Naive thymus-derived CD4-positive, alpha-beta T cell (primary cell): ENCODE results near the gene AP2B1. TPM values are rescaled to one million over a fixed set of nuclear protein-coding genes. Genes with fewer than 3 reads are reported as not detected.

Experiments
- ATAC-seq: fragments of 150-1000 bp; cut with Tn5 transposase; 2 replicates; pipeline ENCODE4 v1.10.0; 2021; ENCODE audit warnings: mild to moderate bottlenecking, moderate library complexity
- CTCF ChIA-PET: fragments of 350-600 bp; sonication (Branson Sonifier 250); formaldehyde crosslinking; loops from one replicate; lab custom pipeline; 2021; ENCODE audit warnings: antibody characterized with exemption; lab: Charles Lee
- POLR2A ChIA-PET: fragments of 350-600 bp; sonication (Branson Sonifier 250); formaldehyde crosslinking; loops from one replicate; lab custom pipeline; 2021; ENCODE audit warnings: antibody characterized with exemption, inconsistent platforms; lab: Charles Lee
- DNase-seq, 9 donors: peaks; one replicate each; pipeline versions ENCODE4 v3.0.0 to v3.0.0-alpha.2; 2020 to 2022; ENCODE audit warnings: mixed read lengths in 1 of 9
- H3K27ac ChIP-seq: one replicate; pipeline ENCODE4 v1.7.0; 2013; ENCODE audit warnings: mild to moderate bottlenecking, low read depth, low read length, moderate library complexity
- H3K27me3 ChIP-seq, 2 donors: one replicate each; pipeline ENCODE4 v1.7.0; 2013; ENCODE audit warnings: low read length in 2 of 2, mild to moderate bottlenecking in 2 of 2, moderate library complexity in 2 of 2; ENCODE audit not compliant: control insufficient read depth in 2 of 2, insufficient read depth in 2 of 2
- H3K36me3 ChIP-seq, 3 experiments: 1 replicate in 2 of 3; 2 replicates in 1 of 3; pipeline ENCODE4 v1.7.0; 2013; ENCODE audit warnings: low read length in 3 of 3, mild to moderate bottlenecking in 3 of 3, moderate library complexity in 1 of 3; ENCODE audit not compliant: insufficient read depth in 3 of 3, control insufficient read depth in 2 of 3
- H3K4me1 ChIP-seq, 2 donors: one replicate each; pipeline ENCODE4 v1.7.0; 2013; ENCODE audit warnings: low read length in 2 of 2, mild to moderate bottlenecking in 2 of 2, moderate library complexity in 1 of 2; ENCODE audit not compliant: control insufficient read depth in 2 of 2, insufficient read depth in 2 of 2
- H3K4me3 ChIP-seq: 2 replicates; pipeline ENCODE4 v1.7.0; 2013; ENCODE audit warnings: mild to moderate bottlenecking, low read length
- H3K9me3 ChIP-seq, 3 experiments: 1 replicate in 2 of 3; 2 replicates in 1 of 3; pipeline ENCODE4 v1.7.0; 2013; ENCODE audit warnings: low read length in 3 of 3; ENCODE audit not compliant: control insufficient read depth in 2 of 3
- H3K27ac Mint-ChIP-seq, 9 donors: one replicate each; pipeline ENCODE4 v1.8.0; 2020 to 2022; ENCODE audit warnings: mixed read lengths in 9 of 9, mild to moderate bottlenecking in 8 of 9, moderate library complexity in 5 of 9, inconsistent platforms in 2 of 9
- H3K27me3 Mint-ChIP-seq, 5 donors: one replicate each; pipeline ENCODE4 v1.8.0; 2021 to 2022; ENCODE audit warnings: mixed read lengths in 5 of 5, mild to moderate bottlenecking in 1 of 5
- H3K36me3 Mint-ChIP-seq, 5 donors: one replicate each; pipeline ENCODE4 v1.8.0; 2020 to 2022; ENCODE audit warnings: mixed read lengths in 5 of 5, mild to moderate bottlenecking in 3 of 5, inconsistent platforms in 1 of 5
- H3K4me1 Mint-ChIP-seq, 7 donors: one replicate each; pipeline ENCODE4 v1.8.0; 2020 to 2022; ENCODE audit warnings: mixed read lengths in 7 of 7, mild to moderate bottlenecking in 3 of 7, inconsistent platforms in 1 of 7
- H3K4me3 Mint-ChIP-seq, 10 donors: one replicate each; pipeline ENCODE4 v1.8.0; 2020 to 2022; ENCODE audit warnings: mild to moderate bottlenecking in 10 of 10, mixed read lengths in 10 of 10, moderate library complexity in 6 of 10, inconsistent platforms in 2 of 10
- H3K9me3 Mint-ChIP-seq, 11 donors: one replicate each; pipeline ENCODE4 v1.8.0; 2020 to 2022; ENCODE audit warnings: mixed read lengths in 11 of 11, mild to moderate bottlenecking in 4 of 11, inconsistent platforms in 1 of 11, moderate library complexity in 1 of 11
- intact Hi-C, 2 donors: fragments of 100-400 bp; cut with micrococcal nuclease; formaldehyde crosslinking; loops; one replicate each; pipeline ENCODE4 v1.15.1; 2023
- polyA plus RNA-seq, 2 donors: library from polyadenylated mRNA; unstranded; fragments of 300-500 nt; fragmentation: Illumina TruSeq; gene quantifications; one replicate each; pipeline ENCODE4 v1.2.3, GENCODE V29; 2021
- total RNA-seq, 6 experiments: library from RNA in 5 of 6; stranded (reverse) in 5 of 6; gene quantifications; 1 replicate in 5 of 6; 2 replicates in 1 of 6; pipeline ENCODE4 v1.2.3 and lab custom pipeline; 2021 to 2026

Gene AP2B1
- total and polyA plus RNA-seq, 7 experiments from 2014 or later, result 49.0 to 197 (median 102) TPM

GRCh38 chr17:35708951-35709350 lies 121.8 kb downstream of the AP2B1 start:
- CTCF ChIA-PET, result interaction anchor here (0.9 to 1.1 kb wide), 2 partner anchors 55 to 175 kb away, joined by 3 read pairs; no protein-coding TSS in a partner anchor
- POLR2A ChIA-PET, result interaction anchor here (0.5 to 1.2 kb wide), 2 partner anchors 16 to 67 kb away, joined by 3 read pairs; no protein-coding TSS in a partner anchor
- Histone ChIP-seq H3K4me3 (no peak overlapping the region), H3K4me1 (peaks cover 0 to 36% of the 10 kb centered on the region in 2 donors), H3K27me3 (no peaks in the 10 kb centered on the region), H3K27ac (no peak overlapping the region), H3K9me3 (no peaks in the 10 kb centered on the region), H3K36me3 (peaks cover 0 to 13% (median 5%) of the 10 kb centered on the region in 3 experiments)
- Mint-ChIP-seq H3K27me3 (no peaks in the 10 kb centered on the region), H3K4me1 (peaks cover 22 to 80% (median 60%) of the 10 kb centered on the region in 7 donors), H3K36me3 (peaks cover 0 to 16% (median 14%) of the 10 kb centered on the region in 5 donors), H3K27ac (peak overlapping the region in 7 of 9 donors; percentile 17 to 86 (median 51)), H3K9me3 (no peaks in the 10 kb centered on the region), H3K4me3 (peak overlapping the region in 8 of 10 donors; percentile 16 to 61 (median 52))
- no peak for ATAC-seq
- DNase-seq, result no peak
- intact Hi-C loops, result no loop called here

DNA sequence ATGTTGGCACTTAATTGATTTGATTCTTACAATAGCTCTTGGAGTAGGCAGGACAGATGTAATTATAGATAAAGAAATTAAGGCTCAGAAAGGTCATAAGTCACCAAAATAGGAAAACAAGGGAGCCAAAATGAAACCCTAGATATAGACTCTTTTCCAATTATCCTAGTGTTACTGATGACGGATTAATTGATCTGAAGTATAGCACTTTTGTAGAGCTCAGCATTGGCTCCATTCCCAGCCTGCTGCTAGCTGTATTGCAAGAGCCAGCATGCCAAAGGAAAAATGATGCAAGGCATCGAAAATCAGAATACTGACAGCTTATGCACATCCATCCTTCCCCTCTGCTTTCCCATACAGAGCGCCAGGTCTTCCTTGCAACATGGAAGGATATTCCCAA lies 122.8 kb downstream of the AP2B1 start:
- Mint-ChIP-seq H3K27me3 (no peaks in the 10 kb centered on the region), H3K4me1 (peaks cover 17 to 71% (median 51%) of the 10 kb centered on the region in 7 donors), H3K36me3 (peaks cover 0 to 16% (median 14%) of the 10 kb centered on the region in 5 donors), H3K9me3 (no peaks in the 10 kb centered on the region), H3K4me3 (peak overlapping the region in 1 of 10 donors; percentile 61), H3K27ac (no peak overlapping the region)
- POLR2A ChIA-PET, result no interaction called here
- ATAC-seq (no peak), DNase-seq (no peak)
- Histone ChIP-seq H3K4me1 (peaks cover 0 to 36% of the 10 kb centered on the region in 2 donors), H3K36me3 (peaks cover 0 to 19% (median 12%) of the 10 kb centered on the region in 3 experiments), H3K27ac (no peak overlapping the region), H3K27me3 (no peaks in the 10 kb centered on the region), H3K4me3 (no peak overlapping the region), H3K9me3 (no peaks in the 10 kb centered on the region)
- CTCF ChIA-PET, result interaction anchor here (0.5 to 1.1 kb wide), 3 partner anchors 54 to 176 kb away, joined by 3 to 4 read pairs (median 3); no protein-coding TSS in a partner anchor
- intact Hi-C loops, result no loop called here

- ATAC-seq (no peak), DNase-seq (no peak)
- H3K9me3 ChIP-seq, result no peaks in the 10 kb centered on the region
- CTCF ChIA-PET, result interaction anchor here (1.4 kb wide), 1 partner anchor 98 kb away, joined by 4 read pairs; the partner anchor contains the start of gene TAF15
- peaks cover 0 to 22% (median 21%) of the 10 kb centered on the region in 3 experiments for H3K36me3 ChIP-seq
- Mint-ChIP-seq H3K27ac (peak overlapping the region in 3 of 9 donors; percentile 42 to 79 (median 71)), H3K9me3 (no peaks in the 10 kb centered on the region), H3K4me1 (peaks cover 13 to 60% (median 40%) of the 10 kb centered on the region in 7 donors), H3K4me3 (peak overlapping the region in 3 of 10 donors; percentile 13 to 43 (median 30)), H3K36me3 (peaks cover 0 to 16% (median 14%) of the 10 kb centered on the region in 5 donors), H3K27me3 (no peaks in the 10 kb centered on the region)
- H3K27ac ChIP-seq, result no peak overlapping the region
- peaks cover 0 to 36% of the 10 kb centered on the region in 2 donors for H3K4me1 ChIP-seq
- POLR2A ChIA-PET, result no interaction called here
- intact Hi-C loops, result no loop called here
- H3K4me3 ChIP-seq, result no peak overlapping the region
- no peaks in the 10 kb centered on the region for H3K27me3 ChIP-seq
Measured at GRCh38 chr17:35710950-35711349, 123.8 kb downstream of the AP2B1 start.

DNA sequence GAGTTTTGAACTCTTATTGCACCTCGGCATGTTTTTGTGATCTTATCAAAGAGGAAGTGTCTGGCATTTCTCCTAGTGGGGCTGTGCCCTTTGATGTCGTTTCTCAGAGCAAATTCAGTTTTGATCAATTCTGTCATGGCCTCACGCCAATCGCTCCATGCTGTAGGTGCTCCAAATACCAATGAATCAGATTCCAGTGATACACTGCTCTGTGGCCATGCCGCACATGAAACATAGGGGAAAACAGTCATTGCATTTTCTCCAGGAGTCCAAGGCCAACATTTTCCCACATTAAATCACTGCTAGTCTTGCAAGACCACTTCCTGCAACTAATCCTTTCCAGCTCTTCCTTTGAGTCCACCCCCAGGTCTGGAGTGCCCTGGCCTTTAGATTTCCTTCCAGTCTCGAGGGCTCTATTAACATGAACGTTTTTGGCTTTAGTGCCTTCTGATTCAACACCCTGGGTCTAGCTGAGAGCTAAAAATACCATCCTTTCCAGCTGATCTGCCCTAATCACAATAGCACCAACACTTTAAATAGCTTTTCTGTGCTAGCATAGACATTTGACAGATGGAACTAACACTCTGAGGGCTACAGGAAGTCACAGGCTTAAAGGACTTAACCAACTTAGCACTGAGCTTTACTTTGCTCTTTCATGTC lies 126.1 kb downstream of the AP2B1 start:
- H3K36me3 Mint-ChIP-seq, result peaks cover 6 to 28% (median 14%) of the 10 kb centered on the region in 5 donors
- H3K4me3 Mint-ChIP-seq, result no peak overlapping the region
- CTCF ChIA-PET, result interaction anchor here (0.5 kb wide), 1 partner anchor 308 kb away, joined by 4 read pairs; no protein-coding TSS in a partner anchor
- no peaks in the 10 kb centered on the region for H3K27me3 Mint-ChIP-seq
- ATAC-seq, result no peak
- peaks cover 6 to 38% (median 24%) of the 10 kb centered on the region in 7 donors for H3K4me1 Mint-ChIP-seq
- POLR2A ChIA-PET, result interaction anchor here (1.3 kb wide), 1 partner anchor 8 kb away, joined by 4 read pairs; no protein-coding TSS in a partner anchor
- no peaks in the 10 kb centered on the region for H3K27me3 ChIP-seq
- H3K9me3 Mint-ChIP-seq, result no peaks in the 10 kb centered on the region
- H3K27ac ChIP-seq, result no peak overlapping the region
- no peak for DNase-seq
- peaks cover 0 to 39% (median 27%) of the 10 kb centered on the region in 3 experiments for H3K36me3 ChIP-seq
- peaks cover 0 to 29% of the 10 kb centered on the region in 2 donors for H3K4me1 ChIP-seq
- intact Hi-C loops, result loop anchor here in 1 of 2 donors (1.0 kb wide), 1 partner anchor 34 kb away; no protein-coding TSS in a partner anchor
- H3K27ac Mint-ChIP-seq, result no peak overlapping the region
- H3K4me3 ChIP-seq, result no peak overlapping the region
- H3K9me3 ChIP-seq, result no peaks in the 10 kb centered on the region

DNA sequence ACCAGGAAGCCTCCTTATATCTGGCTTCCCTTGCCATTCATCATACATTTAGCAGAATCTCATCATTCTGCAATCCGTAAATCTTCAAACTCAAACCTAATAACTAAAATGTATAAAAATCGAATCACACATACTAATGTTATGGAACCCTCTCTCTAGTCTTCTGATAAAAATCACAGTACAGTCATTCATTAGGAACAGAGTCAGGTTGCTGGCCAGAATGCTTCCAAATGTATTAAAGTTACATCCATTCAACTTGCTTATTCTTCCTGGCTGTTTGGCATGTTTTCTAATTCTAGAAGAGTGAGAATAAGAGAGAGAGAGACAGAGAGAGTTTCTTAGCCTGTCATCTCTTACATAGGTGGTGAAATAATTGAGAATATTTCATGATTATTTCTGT lies 127.9 kb downstream of the AP2B1 start:
- CTCF ChIA-PET, result no interaction called here

GRCh38 chr17:35715416-35715815 lies 128.3 kb downstream of the AP2B1 start:
- intact Hi-C loops, result no loop called here
- ChIA-PET CTCF (no interaction called here), POLR2A (interaction anchor here (0.6 kb wide), 1 partner anchor 89 kb away, joined by 3 read pairs; no protein-coding TSS in a partner anchor)
- Histone ChIP-seq H3K36me3 (peaks cover 0 to 37% (median 18%) of the 10 kb centered on the region in 3 experiments), H3K27ac (no peak overlapping the region), H3K27me3 (no peaks in the 10 kb centered on the region), H3K4me1 (peaks cover 0 to 18% of the 10 kb centered on the region in 2 donors), H3K4me3 (no peak overlapping the region), H3K9me3 (no peaks in the 10 kb centered on the region)
- Mint-ChIP-seq H3K4me3 (no peak overlapping the region), H3K4me1 (peaks cover 0 to 18% (median 8%) of the 10 kb centered on the region in 7 donors), H3K27ac (no peak overlapping the region), H3K27me3 (no peaks in the 10 kb centered on the region), H3K36me3 (peaks cover 6 to 34% (median 16%) of the 10 kb centered on the region in 5 donors), H3K9me3 (no peaks in the 10 kb centered on the region)
- ATAC-seq, result no peak
- DNase-seq, result no peak

More for the DNA sequence above, 127.9 kb downstream of the AP2B1 start:
- Mint-ChIP-seq H3K27me3 (no peaks in the 10 kb centered on the region), H3K4me3 (no peak overlapping the region), H3K36me3 (peaks cover 6 to 36% (median 16%) of the 10 kb centered on the region in 5 donors), H3K4me1 (peaks cover 0 to 20% (median 10%) of the 10 kb centered on the region in 7 donors), H3K9me3 (no peaks in the 10 kb centered on the region), H3K27ac (no peak overlapping the region)
- POLR2A ChIA-PET, result interaction anchor here (0.6 kb wide), 1 partner anchor 89 kb away, joined by 3 read pairs; no protein-coding TSS in a partner anchor
- Histone ChIP-seq H3K27me3 (no peaks in the 10 kb centered on the region), H3K27ac (no peak overlapping the region), H3K36me3 (peaks cover 0 to 37% (median 20%) of the 10 kb centered on the region in 3 experiments), H3K4me3 (no peak overlapping the region), H3K9me3 (no peaks in the 10 kb centered on the region), H3K4me1 (peaks cover 0 to 18% of the 10 kb centered on the region in 2 donors)
- intact Hi-C loops, result no loop called here
- DNase-seq (no peak), ATAC-seq (no peak)
